WERI-Rb-1 (cell line): Measurements from ENCODE around the gene ADARB2.

Experiments used
- DNase-seq: peaks from one replicate; pipeline ENCODE4 v3.0.0-alpha.2; 2020
- H3K27ac ChIP-seq: fragments of 250-450 bp; sonication (Bioruptor Pico); 2 replicates; pipeline ENCODE4 v1.5.1; 2020; ENCODE audit warnings: mild to moderate bottlenecking, moderate library complexity
- H3K27me3 ChIP-seq: fragments of 250-450 bp; sonication (Bioruptor Pico); 2 replicates; pipeline ENCODE4 v1.5.1; 2021; ENCODE audit warnings: mild to moderate bottlenecking, low read depth, moderate library complexity; ENCODE audit not compliant: insufficient read depth, severe bottlenecking
- H3K36me3 ChIP-seq: fragments of 250-450 bp; sonication (Bioruptor Pico); 2 replicates; pipeline ENCODE4 v1.5.1; 2020; ENCODE audit warnings: mild to moderate bottlenecking, moderate library complexity
- H3K4me3 ChIP-seq: 2 replicates; pipeline ENCODE4 v1.5.1; 2011; ENCODE audit warnings: low read depth, mild to moderate bottlenecking, control low read depth, low read length
- H3K9me3 ChIP-seq: fragments of 250-450 bp; sonication (Bioruptor Pico); 2 replicates; pipeline ENCODE4 v1.5.1; 2021; ENCODE audit warnings: mild to moderate bottlenecking, moderate library complexity; ENCODE audit not compliant: severe bottlenecking
- TF ChIP-seq, protein P1 (sequence below): IDR thresholded peaks from 2 replicates; pipeline ENCODE4 v1.5.1; 2011; ENCODE audit warnings: low read depth, mild to moderate bottlenecking, control low read depth, inconsistent platforms, low read length

The ADARB2 gene

GRCh38 chr10:1654247-1654646, 83.1 kb downstream of the ADARB2 start:
- Histone ChIP-seq H3K36me3 (no peaks in the 10 kb centered on the region), H3K4me3 (no peak overlapping the region), H3K9me3 (no peaks in the 10 kb centered on the region), H3K27me3 (peaks cover 5% of the 10 kb centered on the region), H3K27ac (no peak overlapping the region)
- TF ChIP-seq, protein P1, sequence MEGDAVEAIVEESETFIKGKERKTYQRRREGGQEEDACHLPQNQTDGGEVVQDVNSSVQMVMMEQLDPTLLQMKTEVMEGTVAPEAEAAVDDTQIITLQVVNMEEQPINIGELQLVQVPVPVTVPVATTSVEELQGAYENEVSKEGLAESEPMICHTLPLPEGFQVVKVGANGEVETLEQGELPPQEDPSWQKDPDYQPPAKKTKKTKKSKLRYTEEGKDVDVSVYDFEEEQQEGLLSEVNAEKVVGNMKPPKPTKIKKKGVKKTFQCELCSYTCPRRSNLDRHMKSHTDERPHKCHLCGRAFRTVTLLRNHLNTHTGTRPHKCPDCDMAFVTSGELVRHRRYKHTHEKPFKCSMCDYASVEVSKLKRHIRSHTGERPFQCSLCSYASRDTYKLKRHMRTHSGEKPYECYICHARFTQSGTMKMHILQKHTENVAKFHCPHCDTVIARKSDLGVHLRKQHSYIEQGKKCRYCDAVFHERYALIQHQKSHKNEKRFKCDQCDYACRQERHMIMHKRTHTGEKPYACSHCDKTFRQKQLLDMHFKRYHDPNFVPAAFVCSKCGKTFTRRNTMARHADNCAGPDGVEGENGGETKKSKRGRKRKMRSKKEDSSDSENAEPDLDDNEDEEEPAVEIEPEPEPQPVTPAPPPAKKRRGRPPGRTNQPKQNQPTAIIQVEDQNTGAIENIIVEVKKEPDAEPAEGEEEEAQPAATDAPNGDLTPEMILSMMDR = no peak
- DNase-seq = no peak

DNA sequence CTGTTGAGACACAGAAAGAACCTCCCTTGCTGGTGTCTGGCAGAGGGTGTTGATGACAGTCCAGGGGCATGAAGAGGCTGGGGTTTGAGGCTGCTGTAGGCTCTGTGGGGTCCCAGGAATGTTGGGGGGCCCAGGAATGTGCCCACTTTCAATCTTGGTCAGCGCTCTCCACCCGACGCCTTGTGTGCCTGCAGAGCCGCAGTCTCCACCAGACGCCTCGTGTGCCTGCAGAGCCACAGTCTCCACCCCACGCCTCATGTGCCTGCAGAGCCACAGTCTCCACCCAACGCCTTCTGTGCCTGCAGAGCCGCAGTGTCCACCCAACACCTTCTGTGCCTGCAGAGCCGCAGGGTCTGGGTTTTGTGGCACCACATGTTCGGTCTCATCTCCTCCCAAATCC, 84.0 kb downstream of the ADARB2 start:
- Histone ChIP-seq H3K36me3 (no peaks in the 10 kb centered on the region), H3K9me3 (no peaks in the 10 kb centered on the region), H3K4me3 (no peak overlapping the region), H3K27ac (no peak overlapping the region), H3K27me3 (peaks cover 5% of the 10 kb centered on the region)
- TF ChIP-seq, protein P1 = no peak
- DNase-seq = no peak

DNA sequence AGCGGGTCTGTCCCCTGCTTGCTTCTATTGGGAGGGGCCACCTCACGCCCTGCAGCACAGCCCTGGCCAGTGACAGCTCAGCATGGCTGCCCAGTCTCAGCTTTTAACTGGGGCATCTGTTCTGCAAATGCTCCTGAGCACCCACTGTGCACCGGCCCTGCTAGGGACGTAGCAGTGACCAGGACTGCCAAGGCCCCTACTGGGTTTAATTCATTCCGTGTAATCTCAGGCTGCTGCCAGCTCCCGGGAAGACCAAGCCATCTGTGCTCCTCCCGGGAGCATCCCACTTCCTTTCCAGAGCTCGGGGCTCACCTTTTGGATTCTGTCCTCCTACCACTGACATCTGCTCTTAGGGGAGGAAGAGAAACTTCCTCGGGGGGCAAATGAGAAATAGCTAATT, 85.2 kb downstream of the ADARB2 start:
- H3K4me3 ChIP-seq = no peak overlapping the region
- H3K36me3 ChIP-seq = no peaks in the 10 kb centered on the region
- no peak overlapping the region for H3K27ac ChIP-seq
- peaks cover 5% of the 10 kb centered on the region for H3K27me3 ChIP-seq
- no peaks in the 10 kb centered on the region for H3K9me3 ChIP-seq
- no peak for DNase-seq
- TF ChIP-seq, protein P1 = no peak

- Histone ChIP-seq H3K27ac (no peak overlapping the region), H3K36me3 (no peaks in the 10 kb centered on the region), H3K9me3 (no peaks in the 10 kb centered on the region), H3K4me3 (no peak overlapping the region), H3K27me3 (peaks cover 5% of the 10 kb centered on the region)
- TF ChIP-seq, protein P1 = no peak
- DNase-seq = no peak
Measured at GRCh38 chr10:1651270-1651966, 85.9 kb downstream of the ADARB2 start.

DNA sequence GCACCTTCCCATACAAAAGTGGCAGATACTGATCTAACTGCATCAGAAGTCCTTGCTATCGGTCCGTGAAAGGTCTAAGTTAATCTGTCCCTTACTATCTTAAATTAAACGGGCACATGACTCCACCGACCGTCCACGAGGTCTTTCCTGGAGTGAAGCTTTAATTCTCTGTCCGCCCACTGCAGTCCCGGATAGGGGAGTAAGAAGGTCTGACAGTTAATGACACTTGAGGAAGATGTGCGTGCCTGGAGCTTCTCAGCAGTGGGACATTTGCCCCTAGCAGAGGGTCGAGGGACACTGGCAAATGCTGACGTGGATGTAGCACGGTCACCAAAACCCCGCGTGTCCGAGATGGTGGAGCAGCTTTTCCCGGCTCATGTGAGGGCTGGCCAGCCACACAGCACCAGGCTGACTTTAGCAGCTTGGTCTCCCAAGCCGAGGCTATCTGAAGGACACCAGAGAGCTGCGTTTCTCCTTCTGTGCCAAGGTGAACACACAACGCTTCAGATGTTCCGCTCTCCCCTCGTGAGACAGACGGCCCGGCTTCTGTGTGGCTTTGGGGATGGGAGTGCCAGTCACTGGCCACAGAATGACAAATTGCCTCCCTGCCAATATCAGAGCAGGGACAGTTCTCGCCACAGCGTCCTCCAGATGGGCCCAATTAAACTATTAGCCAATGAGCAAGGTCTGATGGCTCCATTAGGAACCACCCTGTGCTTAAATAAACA, 86.6 kb downstream of the ADARB2 start:
- Histone ChIP-seq H3K27ac (no peak overlapping the region), H3K9me3 (no peaks in the 10 kb centered on the region), H3K4me3 (no peak overlapping the region), H3K36me3 (no peaks in the 10 kb centered on the region), H3K27me3 (peaks cover 5% of the 10 kb centered on the region)
- TF ChIP-seq, protein P1 = no peak
- DNase-seq = no peak

DNA sequence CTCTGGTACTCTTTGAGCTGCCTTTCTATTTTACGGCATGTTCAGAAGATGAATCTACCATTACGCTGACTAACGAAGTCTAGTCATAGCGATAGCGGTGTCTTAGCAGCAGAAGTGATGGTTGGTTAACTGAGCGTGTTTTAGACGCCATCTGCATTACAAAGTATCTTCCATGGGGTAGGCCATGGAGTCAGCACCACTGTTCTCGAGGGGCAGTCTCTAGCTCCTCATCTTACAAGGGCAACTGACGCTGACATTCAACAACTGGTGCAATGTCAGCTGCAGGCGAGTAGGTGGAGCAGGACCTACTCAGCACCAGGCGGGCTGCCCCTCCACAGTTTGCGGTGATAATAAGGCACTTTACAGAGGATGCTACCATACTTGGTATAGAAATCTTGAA, 88.7 kb downstream of the ADARB2 start:
- Histone ChIP-seq H3K4me3 (no peak overlapping the region), H3K27ac (no peak overlapping the region), H3K36me3 (no peaks in the 10 kb centered on the region), H3K27me3 (peaks cover 5% of the 10 kb centered on the region), H3K9me3 (no peaks in the 10 kb centered on the region)
- DNase-seq = no peak
- TF ChIP-seq, protein P1 = no peak
